SKM-1 (cell line): Measurements from ENCODE around the gene SLC7A1.

ENCODE experiments used
- DNase-seq: peaks from one replicate; lab custom pipeline; 2025; ENCODE audit not compliant: unreplicated experiment; lab: John Stamatoyannopoulos, UW

The SLC7A1 gene

DNA sequence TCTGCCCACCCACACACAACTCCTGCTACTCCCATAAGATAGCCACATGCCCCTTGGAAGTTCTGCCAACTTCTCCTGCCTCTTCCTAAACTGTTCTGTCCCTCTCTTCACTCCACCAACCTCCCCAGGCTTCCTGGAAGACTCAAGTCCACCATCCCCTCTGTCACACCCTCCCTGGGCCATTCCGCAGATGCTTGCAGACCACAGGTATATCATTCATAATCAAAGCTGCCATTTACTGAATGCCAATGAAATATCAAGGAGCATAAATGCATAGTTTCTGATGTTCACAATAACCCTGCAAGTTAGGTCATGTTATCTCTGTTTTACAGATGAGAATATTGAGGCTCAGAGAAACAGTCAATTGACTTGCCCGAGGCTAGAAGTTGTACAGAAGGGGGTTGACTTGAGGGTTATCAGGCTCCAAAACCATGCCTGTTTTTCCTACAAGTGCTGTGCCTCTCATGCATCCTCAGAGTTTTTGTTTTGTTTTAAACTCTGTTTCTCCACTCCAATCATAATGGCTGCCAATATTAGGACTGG is 135.6 kb downstream of the SLC7A1 start:
- no peak for DNase-seq
